Ammon's horn (tissue), 1 donor: Measurements from ENCODE around the gene SPTB.
"Not testable (repeated sequence)": the region's sequence is repeated elsewhere in the genome, so short reads cannot be mapped to it uniquely, and the experiment has no call there.

Source experiments
- DNase-seq: peaks from one replicate; pipeline ENCODE4 v3.0.0-alpha.2; 2016; ENCODE audit warnings: low spot score

SPTB gene

GRCh38 chr14:64879635-64880220 is at the start of gene SPTB:
Gene SPTB, minus strand, starts transcription at chr14:64879907. Its CDS starts 56,813 bp downstream, at chr14:64823094.
- peak; percentile 17 for DNase-seq

GRCh38 chr14:64929014-64929359 is 49.3 kb upstream of the SPTB start:
- no peak for DNase-seq

- DNase-seq, result no peak
Measured at GRCh38 chr14:64928239-64929013, 48.7 kb upstream of the SPTB start.

GRCh38 chr14:64927031-64927430 is 47.3 kb upstream of the SPTB start:
- DNase-seq, result no peak

- no peak for DNase-seq
Measured at GRCh38 chr14:64926398-64926995, 46.8 kb upstream of the SPTB start.

GRCh38 chr14:64923015-64923414 is 43.3 kb upstream of the SPTB start:
- DNase-seq, result no peak

- no peak for DNase-seq
Measured at GRCh38 chr14:64920465-64920864, 40.8 kb upstream of the SPTB start.

GRCh38 chr14:64919618-64920017 is 39.9 kb upstream of the SPTB start:
- no peak for DNase-seq

- no peak for DNase-seq
Measured at GRCh38 chr14:64919215-64919614, 39.5 kb upstream of the SPTB start.

- no peak for DNase-seq
Measured at GRCh38 chr14:64918216-64918615, 38.5 kb upstream of the SPTB start.

GRCh38 chr14:64915797-64916196 is 36.1 kb upstream of the SPTB start:
- DNase-seq, result no peak

- DNase-seq, result no peak
Measured at GRCh38 chr14:64915029-64915424, 35.3 kb upstream of the SPTB start.

GRCh38 chr14:64914237-64915028 is 34.7 kb upstream of the SPTB start, which contains the start of gene CHURC1:
Gene CHURC1, plus strand, starts transcription at chr14:64914455. Its CDS starts 41 bp downstream, at chr14:64914496.
- peak; percentile 98 for DNase-seq

GRCh38 chr14:64913477-64913876 is 33.8 kb upstream of the SPTB start:
- DNase-seq, result not testable (repeated sequence)

GRCh38 chr14:64912261-64912660 is 32.6 kb upstream of the SPTB start:
- no peak for DNase-seq

- peak; percentile 14 for DNase-seq
Measured at GRCh38 chr14:64910847-64911495, 31.3 kb upstream of the SPTB start.

GRCh38 chr14:64906022-64906421 is 26.3 kb upstream of the SPTB start:
- no peak for DNase-seq

GRCh38 chr14:64899958-64900357 is 20.3 kb upstream of the SPTB start:
- DNase-seq, result no peak

GRCh38 chr14:64891839-64892375 is 12.2 kb upstream of the SPTB start:
- DNase-seq, result peak; percentile 87

- no peak for DNase-seq
Measured at GRCh38 chr14:64891173-64891838, 11.6 kb upstream of the SPTB start.

GRCh38 chr14:64889352-64889751 is 9.6 kb upstream of the SPTB start:
- DNase-seq, result no peak
